Left hindlimb (tissue), 1 donor: ENCODE results near the gene ATAT1.
"Not testable (repeated sequence)": the region's sequence is repeated elsewhere in the genome, so short reads cannot be mapped to it uniquely, and the experiment has no call there.

Source experiments
- DNase-seq: peaks from one replicate; pipeline ENCODE4 v3.0.0-alpha.2; 2018

The ATAT1 gene

DNA sequence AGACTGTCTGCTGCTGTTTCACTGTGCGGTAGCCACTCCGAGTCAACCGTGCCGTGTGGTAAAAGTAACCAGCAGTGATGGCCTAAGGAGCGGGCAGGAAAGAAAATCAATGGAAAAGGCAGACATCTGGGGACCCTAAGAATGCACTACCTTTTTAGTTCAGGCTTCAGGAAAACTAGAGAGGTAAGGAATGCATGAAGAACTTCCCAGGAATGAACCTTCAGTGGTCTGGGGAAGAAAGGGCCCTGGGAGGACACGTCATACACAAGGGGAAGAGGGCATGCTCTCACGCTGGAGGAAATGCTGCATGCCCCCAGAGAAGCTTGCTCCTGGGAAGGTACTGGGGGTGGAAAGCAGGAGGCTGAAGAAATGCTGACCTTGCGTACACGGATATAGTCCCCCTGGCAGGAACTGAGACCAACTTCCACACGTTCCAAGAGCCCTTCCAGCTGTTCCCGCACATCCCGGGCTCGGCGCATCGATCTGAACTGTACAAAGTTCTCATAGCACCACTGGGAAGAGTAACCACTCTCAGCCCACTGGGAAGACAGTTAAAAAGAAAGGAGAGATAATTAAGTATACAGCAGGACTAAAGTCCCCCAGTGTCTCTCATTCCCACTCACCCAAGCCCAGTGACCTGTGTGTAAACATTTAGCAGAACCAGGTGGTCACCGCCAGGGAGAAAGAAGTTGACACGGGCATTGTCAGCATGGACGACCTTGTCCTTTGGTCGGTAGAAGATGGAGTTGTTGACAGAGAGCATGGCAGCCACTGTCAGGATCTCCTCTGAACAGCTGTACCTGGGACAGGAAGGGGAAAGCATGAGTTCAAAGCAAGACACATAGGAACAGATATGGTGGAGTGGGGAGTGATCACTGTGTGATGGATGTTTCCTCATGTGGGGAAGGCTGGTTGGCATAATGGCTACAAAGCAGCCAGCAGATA lies 28.4 kb downstream of the ATAT1 start:
- DNase-seq, result no peak

DNA sequence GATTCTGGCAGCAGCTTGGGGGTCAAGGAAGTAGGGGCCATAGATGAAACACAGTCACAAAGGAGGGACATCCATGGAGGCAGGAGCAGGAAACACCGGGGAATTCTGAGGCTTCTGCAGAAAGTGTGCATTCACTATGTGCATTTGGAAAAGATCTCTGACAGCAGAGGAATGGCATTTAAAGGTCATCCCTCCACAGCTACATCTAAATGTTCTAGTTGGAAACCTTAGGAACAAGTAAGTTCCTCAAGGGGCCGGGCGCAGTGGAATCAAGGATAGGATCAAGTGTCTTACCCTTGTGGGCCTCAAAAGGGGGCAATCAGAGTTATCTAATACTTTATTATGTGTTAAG lies 29.0 kb downstream of the ATAT1 start:
- DNase-seq, result no peak

DNA sequence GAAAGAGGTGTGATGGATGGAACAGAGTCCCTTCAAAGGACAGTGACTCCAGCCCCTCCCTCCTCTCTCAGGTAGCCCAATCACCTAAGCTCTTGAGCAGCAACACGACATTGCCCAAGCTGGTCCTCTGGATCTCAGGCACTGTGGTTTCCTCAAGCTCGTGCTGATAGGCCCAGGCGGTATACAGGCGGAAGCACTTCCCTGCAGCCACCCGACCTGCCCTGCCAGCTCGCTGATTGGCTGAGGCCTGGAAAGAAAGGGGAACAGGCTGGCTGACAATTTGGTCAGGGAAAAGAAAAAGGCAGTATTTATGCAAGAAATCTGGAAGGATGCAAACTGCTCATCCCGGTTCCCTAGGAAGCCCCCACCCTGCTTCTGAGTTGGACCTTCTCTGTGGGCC lies 29.8 kb downstream of the ATAT1 start:
- no peak for DNase-seq

DNA sequence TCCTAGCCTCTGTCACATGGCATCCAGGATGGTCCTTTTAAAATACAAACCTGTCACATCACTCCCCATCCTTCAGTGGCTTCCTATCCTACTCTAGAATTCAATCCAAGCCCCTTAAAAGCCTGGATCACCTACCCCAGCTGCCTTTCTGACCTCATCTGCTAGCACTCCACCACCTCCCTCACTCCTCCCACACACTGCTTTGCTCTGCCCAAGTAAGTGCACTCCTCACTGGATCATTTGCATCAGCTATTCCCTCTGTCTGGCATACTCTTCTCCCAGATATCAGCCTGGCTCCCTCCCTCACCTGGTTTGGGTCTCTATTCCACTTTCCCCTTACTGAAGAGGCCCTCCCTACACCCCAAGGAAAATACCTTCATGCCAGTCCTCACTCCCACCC lies 30.8 kb downstream of the ATAT1 start:
- no peak for DNase-seq

DNA sequence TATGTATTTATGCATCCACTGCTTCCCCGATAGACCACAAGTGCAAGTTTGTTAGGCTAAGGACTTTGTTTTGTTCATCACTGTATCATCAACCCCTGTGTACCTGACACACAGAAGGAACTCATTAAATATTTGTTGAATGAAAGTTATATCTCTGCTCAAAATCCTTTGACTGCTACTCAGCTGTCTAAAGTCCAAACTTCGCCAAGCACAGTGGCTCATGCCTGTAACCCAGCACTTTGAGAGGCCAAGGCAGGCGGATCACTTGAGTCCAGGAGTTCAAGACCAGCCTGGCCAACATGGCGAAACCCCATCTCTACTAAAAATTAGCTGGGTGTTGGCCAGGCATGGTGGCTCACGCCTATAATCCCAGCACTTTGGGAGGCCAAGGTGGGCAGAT lies 31.2 kb downstream of the ATAT1 start:
- not testable (repeated sequence) for DNase-seq

DNA sequence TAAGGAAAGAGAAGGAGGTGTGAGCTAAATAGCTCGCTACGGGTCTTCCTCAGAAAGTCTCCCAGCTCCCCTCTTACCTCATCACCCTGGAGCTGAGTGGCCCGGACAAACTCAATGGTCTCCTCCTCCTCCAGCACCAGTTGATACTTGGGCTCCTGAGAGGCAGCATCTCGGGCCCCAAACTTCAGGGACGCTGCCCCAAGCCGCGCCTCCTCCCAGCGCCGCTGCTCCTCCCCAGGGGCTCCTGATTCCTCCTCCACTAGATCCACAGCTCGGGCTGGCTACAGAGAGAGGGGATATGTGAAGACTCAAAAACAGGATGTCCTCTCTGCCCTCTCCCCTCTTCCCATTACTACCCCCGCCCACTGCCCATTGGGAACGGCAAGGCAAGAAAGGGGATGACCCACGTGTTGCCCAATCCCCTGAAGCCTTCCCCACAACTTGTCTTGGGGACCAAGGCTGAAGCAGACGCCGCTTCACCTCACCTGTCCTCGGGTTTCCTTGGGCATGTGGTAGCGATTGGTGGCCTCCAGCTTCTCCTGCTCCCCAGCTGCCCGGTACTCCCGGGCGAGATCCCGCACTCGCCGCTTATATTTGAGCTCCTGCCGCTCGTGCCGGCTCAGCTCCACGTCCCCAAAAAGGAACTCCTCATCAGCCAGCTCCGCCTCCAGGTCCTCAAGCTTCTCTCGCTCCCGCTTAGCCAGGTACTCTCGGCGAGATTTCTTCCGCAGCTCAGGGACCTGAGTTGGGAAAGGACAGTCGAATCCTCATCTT lies 38.5 kb downstream of the ATAT1 start:
- no peak for DNase-seq

DNA sequence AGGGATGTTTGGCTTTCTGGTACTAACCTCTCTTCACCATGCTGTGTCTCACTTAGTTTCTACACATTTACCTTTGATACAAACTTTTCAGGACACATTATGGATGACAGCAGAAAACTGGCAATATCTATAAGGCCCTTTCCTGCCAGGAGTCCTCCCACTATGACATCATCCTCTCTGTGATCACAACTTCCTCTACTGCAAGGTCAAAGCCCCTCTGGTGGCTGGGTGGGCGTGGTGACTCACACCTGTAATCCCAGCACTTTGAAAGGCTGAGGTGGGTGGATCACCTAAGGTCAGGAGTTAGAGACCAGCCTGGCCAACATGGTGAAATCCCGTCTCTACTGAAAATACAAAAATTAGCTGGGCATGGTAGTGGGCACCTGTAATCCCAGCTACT lies 39.6 kb downstream of the ATAT1 start:
- DNase-seq, result not testable (repeated sequence)

DNA sequence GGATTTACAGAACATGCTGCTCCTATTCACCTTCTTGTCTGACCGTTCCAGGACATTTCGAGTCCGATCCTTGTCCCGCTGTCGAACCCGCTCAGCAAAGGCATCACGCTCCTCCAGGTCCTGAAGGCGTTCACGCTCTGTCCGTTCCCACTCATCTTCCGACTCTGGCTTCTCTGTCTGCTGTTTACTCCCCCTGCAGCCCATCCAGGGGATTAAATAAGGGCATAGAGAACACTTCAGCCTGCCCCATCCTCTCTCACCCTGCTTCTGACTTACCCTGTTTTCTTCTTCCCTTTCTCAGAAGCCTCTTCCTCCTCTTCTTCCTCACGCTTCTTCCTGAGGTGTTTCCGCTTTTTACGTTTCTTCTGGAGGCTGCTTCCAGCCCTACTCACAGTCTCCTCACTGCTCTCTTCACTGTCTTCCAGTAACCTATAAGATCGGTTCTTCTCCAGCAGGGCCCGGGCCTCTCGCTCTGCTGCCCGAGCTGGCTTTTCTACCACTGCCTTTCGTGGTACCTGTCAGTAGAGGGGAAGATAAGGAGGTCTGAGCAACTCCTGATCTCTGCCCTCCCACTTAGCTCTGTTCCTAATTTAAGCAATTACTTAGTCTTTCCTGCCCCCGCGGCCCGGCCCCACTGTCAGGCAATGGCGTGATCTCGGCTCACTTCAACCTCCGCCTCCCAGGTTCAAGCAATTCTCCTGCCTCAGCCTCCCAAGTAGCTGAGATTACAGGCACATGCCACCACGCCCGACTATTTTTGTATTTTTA lies 44.3 kb downstream of the ATAT1 start:
- DNase-seq, result no peak

DNA sequence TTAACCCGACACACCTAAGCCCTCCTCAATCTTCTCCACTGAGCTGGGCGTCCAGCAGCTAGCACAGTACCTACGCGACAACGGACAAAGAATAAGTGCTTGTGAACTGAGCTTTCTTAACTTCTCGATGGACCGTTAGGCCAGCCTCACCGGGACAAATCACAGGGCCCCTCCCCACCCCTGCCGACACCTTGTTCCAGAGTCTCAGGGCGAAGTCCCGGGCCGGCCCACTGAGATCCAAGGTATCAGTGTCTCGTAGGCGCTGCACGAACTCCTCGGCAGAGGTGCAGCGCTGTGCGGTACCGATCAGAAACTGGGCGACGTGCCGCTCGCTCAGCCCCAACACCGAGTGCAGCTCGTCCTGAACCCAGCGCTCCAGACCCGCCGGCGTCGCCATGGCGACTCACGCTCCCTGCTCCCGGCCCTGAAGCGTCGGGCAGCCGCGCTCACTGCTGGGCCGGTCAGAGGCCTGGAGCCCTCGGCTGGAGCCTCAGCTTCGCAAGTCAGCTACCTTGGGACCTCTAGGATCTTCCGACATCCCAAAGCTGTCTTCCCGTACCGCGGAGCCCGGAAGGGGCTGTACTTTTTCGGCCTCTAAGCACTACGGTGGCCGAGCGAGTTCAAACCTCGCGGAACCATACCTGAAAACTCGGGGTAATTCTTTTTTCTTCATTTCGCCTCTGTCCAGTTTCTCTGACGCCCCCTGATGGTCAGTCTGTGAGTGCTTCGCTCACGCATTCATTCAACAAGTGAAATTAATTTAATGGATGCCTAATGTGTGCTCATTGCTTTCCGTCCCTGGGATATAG lies 46.0 kb downstream of the ATAT1 start, which contains the start of gene DHX16:
Gene DHX16, minus strand, starts transcription at position 562 of the 809 bp plus-strand sequence. Its CDS starts 165 bp downstream, at position 397.
- DNase-seq, result peak; percentile 96

DNA sequence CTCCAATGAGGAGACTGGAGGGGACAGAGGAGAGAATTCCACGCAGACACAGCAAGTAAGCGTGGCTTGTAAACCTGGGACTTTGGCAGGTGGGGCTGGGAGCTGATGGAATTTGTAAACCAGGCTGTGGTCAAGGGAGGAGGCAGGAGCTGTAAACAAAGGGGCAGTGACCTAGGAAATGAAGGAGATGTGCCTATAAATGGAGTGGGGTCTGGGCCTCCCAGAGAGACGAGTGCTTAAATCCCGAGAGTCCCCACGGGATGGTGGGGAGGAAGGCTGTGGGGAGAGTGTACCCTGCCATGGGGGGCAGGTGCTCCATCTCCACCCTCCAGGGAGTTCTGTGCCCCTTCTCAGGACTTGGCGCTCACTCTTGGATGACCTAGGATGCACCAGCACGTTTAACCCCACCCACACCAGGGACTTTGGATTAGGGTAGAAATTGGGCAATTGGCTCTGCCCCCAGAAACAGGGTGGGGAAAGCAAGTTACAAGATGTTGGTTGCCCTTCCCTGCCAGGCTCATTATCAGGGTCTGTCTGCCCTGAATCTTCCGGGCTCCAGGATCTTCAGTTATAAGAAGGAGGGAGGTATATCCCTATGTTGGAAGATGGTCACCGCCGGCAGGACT lies 50.1 kb downstream of the ATAT1 start:
- DNase-seq, result no peak

DNA sequence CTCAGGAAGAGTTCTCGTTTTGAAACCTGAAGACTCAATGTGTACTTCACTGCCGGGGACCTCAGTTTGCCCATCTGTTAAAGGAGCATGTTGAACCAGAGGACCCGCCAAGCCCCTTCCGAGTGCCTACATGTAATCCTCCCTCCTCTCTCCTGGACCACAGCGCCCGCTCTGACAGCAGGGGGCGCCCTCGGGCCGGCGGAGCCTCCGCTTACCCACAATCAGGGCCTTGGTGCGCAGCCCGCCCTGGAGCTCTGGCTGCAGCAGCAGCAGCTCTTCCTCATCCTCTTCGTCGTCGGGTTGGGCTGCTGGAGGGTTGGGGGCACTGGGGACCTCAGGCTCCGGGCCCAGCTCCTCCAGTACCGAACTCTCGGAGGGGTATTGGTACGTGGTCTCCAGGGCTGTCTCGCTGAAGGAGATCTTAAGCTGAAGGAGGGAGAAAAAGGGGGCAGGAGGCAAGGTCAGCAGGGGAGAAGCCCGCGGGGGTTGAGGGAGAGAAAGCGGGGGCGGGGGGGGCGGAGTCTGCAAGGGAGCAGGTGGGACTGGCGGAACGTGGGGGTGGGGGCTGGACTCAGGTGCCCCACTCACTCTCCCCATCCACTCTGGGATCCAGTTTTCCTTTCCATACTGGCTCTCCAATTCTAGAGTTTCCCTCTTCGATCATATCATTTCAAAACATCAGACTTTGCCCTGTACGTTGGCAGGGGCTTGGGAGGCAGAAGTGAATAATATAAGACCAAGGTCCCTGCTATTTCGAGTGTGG lies 52.5 kb downstream of the ATAT1 start:
- peak; percentile 86 for DNase-seq

DNA sequence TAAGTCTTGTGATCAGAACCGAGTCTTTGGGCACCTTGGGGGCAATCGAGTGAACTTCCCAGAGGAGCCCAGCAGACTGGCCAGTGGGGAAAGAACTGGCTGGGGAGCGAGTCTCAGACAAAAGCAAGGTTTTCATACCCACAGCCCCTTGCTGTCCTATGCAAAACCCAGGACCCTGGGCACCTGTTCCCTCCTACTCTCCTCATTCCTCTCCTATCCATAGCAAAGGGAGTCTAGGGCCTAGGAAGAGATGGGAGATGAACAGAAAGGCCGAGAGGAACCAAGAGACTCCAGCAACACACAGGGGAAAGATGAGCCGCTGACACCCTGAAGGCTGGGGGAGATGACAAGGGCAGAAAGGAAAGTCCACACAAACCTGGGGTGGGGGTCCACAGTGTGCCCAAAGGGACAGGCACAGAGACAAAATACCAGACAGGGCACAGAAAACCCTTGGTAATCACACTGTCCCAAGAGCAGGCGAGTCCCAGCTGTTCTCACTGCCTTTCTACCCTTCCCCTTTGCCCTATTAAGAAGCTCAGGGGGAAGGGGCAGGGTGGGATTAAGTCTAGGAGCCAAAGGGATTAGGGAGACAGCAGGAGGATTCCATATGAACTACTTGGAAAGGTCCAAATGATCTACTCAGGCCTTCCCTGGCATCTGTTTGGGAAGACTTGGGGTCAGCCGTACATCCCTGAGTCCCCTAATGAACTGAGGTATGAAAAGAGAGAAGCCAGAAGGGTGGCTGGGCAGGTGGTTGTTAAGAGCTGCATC lies 53.3 kb downstream of the ATAT1 start:
- DNase-seq, result no peak

DNA sequence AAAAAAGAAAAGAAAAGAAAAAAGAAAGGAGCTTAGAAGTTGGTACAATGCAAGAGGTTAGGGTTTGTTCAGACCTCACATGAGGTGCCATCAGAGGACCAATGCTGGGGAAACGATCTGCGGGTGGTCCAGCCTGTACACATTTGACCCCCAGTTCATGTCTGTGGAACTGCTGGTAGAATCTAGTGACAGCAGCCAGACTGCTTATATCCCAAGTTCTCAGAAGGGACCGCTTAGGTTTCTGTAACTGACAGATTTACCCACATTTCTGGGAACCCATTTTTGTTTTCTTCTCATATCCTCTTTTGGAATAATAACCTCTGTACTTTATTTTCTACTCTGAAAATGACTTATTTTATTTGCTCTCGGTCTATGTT lies 55.1 kb downstream of the ATAT1 start:
- DNase-seq, result no peak

DNA sequence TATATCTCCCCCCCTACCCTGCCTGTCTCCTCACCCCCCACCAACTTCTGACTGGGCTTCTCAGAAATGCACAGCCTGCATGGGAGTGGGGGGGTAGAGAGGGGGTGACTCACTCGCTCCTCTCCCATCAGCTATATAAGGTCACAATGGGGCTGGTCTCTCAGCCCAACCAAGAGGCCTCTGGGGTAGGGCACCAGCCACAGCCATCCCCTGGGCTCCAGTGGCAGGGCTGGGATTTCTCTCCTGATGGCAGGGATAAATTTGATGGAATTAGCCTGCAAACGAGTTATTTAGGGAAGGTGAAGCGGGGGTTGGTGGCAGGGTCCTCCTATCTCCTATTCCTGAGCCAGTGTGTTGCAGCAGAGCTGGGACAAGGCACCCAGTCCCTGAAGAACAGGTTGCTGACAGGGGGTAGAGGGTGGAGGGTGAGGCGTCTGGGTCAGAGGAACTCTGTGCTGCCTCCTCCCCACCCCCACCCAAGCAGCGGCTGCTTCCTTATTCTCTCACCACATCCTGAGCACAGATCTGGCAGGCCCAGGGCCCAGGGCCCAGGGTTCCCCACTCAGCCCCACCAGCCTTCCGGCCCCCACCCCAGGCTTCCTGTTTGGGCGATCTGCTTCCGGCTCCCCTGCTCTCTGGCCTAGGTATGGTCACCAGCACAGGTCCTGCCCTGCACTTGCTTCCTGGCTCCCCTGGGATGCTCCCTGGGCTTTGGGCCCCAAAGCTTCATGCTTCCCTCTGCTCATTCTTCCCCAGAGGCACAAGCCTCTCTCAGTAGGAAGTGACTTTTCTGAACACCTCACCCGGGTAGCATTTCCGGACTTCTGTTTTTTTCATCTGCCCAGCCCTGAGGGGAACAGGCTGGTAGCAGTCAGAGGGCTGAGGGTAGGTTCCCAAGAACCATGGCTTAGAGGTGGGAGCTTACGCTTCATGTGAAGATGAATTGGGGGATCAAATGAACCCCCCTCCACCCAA lies 55.8 kb downstream of the ATAT1 start:
- DNase-seq, result peak; percentile 79

DNA sequence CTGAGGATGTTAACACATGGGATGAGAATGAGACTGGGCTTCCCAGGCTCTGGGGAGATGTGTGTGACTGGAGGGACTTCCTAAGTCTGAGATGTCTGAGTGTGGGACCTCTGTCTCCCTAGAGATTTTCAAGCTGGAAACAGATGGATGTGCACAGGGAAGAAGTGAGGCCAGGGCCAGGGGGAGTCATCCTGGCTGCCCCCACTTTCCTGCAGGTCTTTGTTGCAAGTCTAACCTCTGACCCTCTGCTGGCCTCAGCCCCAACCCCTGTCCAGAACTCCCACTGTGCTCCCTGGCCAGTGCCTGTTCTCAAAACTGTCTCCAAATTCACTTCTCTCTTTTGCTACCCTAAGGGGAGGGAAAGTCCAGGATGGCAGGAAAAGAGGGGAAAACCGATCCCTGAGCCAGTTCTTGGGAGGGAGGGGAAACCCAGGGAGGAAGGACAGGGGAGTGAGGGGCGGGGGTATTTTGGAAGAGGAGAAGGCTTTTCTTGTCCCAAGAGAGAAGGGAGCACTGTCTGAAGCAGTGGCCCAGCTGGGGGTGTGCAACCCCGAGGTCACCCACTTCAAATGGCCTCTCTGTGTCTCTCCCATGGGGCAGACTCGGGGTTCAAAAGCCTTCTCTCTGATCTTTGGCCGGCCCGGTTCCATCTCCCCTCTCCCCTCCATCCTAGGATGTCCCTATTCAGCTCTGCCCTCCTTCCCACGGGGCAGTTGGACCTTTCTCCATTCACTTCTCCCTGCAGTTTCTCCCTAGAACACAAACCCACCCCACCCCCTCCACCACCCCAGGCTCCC lies 56.7 kb downstream of the ATAT1 start:
- DNase-seq, result no peak

DNA sequence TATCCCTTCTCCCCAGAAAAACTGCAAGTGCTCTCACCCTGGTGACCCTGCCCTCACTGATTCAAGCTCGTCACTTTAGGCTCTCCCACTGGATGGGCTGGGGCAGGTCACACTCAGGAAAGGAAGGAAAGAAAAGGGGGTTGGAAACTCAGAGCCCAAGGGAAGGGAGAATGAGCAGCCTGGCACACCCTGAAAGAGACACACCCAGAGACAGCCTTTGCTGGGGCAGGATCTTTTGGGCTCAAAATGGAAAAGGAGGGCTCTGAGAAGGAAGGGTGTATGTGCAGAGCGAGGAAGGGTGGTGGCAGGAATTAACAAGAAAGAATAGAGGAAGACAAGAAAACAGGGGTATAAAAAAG lies 57.3 kb downstream of the ATAT1 start:
- no peak for DNase-seq

DNA sequence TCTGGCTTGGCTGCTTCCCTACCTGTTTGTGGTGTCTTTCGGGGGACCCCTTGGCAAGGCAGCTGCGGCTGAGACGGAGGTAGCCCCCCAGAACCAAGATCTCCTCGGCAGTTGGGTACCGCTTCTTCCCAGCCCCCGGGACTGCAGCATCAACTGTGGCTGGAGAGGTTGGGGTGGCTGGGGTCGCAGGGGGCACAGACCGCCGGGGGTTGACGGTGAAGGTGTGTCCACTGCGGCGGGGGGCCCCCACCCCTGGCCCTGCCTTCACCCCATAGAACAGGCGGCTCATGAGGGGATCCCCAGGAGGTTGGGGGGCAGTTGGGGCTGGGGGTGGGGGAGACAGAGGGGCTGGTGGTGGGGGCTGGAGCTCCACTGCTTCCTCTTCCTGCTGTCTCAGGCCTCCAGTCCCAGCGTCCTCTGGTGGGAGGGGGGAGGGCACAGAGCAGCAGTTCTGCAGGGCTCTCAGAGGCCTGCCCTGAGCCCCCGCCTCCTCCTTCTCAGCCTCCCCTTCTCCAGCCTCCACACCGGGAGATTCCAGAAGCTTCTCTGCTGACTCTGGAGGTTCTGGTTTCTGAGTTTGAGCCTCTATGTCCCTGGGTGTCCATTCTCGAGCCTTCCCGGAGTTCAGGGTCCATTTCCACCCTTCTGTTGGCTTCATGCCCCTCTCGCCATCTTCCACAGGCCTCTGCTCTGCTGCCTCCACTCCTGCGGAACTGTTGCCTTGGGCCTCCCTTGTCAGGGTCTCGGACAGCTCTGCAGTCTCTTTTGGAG lies 57.9 kb downstream of the ATAT1 start:
- DNase-seq, result no peak
